BJ (cell line): ENCODE results near the gene CTAGE1. TPM values are rescaled to one million over a fixed set of nuclear protein-coding genes. Genes with fewer than 3 reads are reported as not detected.

Source experiments
- CTCF ChIA-PET: fragments of 350-600 bp; formaldehyde crosslinking; extraction: SDS; loops from one replicate; lab custom pipeline; 2021; ENCODE audit warnings: antibody characterized with exemption, inconsistent platforms; lab: Yijun Ruan, JAX
- POLR2A ChIA-PET: fragments of 300-600 bp; sonication (Branson Sonifier 250); formaldehyde crosslinking; extraction: SDS; loops from one replicate; lab custom pipeline; 2021; ENCODE audit warnings: antibody characterized with exemption; lab: Charles Lee
- DNase-seq: peaks from one replicate; pipeline ENCODE4 v3.0.0-alpha.2; 2011; ENCODE audit warnings: low read depth
- H3K27me3 ChIP-seq: 2 replicates; pipeline ENCODE4 v1.6.0; 2011; ENCODE audit warnings: low read length; ENCODE audit not compliant: control insufficient read depth, insufficient read depth
- H3K36me3 ChIP-seq: 2 replicates; pipeline ENCODE4 v1.5.1; 2011; ENCODE audit warnings: low read length; ENCODE audit not compliant: control insufficient read depth, insufficient read depth
- H3K4me3 ChIP-seq: 2 replicates; pipeline ENCODE4 v1.5.1; 2011; ENCODE audit warnings: low read depth, mild to moderate bottlenecking, control low read depth, low read length
- polyA plus RNA-seq: library from polyadenylated mRNA; depleted of rRNA; stranded (reverse); fragments of >200 nt; gene quantifications from 2 replicates; pipeline ENCODE4 v1.2.3, GENCODE V29; 2011
- TF ChIP-seq, protein P1 (sequence below): IDR thresholded peaks from 2 replicates; pipeline ENCODE4 v1.5.1; 2011; ENCODE audit warnings: low read depth, mild to moderate bottlenecking, control low read depth, inconsistent platforms, low read length, moderate library complexity; ENCODE audit not compliant: insufficient read depth

Gene CTAGE1
- polyA plus RNA-seq, 1 experiment: not detected

DNA sequence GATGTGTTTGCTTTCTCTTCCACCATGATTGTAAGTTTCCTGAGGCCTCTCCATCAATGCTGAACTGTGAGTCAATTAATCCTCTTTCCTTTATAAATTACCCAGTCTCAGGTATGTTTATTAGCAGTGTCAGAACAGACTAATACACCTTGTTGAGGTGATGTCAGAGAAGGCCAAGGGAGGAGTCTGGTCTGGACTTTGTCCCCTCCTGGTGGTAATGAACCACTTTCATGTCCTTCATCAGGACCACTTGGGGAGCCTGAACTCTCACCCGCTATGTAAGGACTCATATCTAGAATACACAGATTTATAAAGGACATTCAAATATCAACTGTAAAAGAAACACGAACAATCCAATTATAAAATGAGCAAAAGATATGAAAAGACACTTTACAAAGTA lies 2.9 kb upstream of the CTAGE1 start:
- no peaks in the 10 kb centered on the region for H3K27me3 ChIP-seq
- TF ChIP-seq, protein P1, sequence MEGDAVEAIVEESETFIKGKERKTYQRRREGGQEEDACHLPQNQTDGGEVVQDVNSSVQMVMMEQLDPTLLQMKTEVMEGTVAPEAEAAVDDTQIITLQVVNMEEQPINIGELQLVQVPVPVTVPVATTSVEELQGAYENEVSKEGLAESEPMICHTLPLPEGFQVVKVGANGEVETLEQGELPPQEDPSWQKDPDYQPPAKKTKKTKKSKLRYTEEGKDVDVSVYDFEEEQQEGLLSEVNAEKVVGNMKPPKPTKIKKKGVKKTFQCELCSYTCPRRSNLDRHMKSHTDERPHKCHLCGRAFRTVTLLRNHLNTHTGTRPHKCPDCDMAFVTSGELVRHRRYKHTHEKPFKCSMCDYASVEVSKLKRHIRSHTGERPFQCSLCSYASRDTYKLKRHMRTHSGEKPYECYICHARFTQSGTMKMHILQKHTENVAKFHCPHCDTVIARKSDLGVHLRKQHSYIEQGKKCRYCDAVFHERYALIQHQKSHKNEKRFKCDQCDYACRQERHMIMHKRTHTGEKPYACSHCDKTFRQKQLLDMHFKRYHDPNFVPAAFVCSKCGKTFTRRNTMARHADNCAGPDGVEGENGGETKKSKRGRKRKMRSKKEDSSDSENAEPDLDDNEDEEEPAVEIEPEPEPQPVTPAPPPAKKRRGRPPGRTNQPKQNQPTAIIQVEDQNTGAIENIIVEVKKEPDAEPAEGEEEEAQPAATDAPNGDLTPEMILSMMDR: no peak
- H3K36me3 ChIP-seq: no peaks in the 10 kb centered on the region
- CTCF ChIA-PET: no interaction called here
- no peak for DNase-seq
- POLR2A ChIA-PET: no interaction called here
- H3K4me3 ChIP-seq: no peak overlapping the region

DNA sequence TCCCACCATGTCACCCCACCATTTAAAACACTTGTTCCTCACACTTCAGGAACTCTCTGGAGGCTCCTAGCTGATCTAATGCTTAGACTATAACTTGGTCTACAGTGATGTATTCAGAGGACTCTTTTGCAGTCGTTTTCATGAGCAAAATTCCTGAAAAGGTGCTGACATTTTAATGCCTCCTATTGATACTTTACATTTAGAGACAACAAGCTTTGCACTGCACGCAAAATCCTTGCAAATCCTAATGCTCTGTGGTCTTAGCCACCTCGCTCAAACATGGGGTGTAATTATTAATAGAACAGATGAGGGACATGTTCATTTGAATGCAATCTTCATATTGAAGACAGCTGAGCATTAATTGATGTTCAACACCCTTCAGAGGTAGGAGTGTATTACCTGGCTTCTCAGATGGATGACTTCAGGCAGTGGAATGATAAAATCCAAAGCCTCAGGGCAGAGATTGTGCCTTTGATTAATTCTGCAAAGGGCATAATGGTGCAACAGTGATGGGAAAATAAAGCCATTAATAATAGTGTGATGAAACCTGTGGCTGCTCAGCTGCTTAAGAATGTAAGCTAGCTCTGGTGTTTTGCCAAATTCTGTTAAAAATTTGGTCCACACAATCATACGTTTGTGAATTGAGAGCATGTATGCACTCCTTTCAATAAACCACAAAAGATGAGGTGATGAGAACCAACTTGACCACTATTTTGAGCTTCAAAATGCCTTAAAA lies 5.4 kb downstream of the CTAGE1 start:
- CTCF ChIA-PET: interaction anchor here (0.6 to 1.6 kb wide), 5 partner anchors 9 to 150 kb away, joined by 3 to 4 read pairs (median 3); no protein-coding TSS in a partner anchor
- POLR2A ChIA-PET: no interaction called here
- no peak for DNase-seq
- TF ChIP-seq, protein P1: no peak
- H3K4me3 ChIP-seq: no peak overlapping the region
- peaks cover 1% of the 10 kb centered on the region; the same call in 1 of the 2 replicates for H3K27me3 ChIP-seq
- no peaks in the 10 kb centered on the region for H3K36me3 ChIP-seq

DNA sequence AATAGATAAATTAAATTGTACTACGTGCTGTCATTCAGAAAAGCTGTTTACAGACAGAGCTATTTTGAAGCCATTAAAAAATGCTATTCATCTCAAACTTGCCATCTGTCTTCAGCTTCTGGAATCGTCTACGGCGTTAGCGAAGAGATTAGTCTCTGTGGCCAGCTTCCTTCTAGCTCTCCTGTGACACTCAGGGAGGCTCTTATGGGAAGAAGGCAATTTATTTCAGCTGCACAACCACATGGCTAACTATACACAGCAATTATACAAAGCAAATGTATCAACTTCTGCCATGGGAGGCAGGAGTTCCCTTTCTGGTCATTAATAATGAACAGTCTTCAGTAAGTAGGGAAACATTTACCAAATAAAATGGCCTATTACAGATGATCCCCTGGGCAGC lies 6.3 kb downstream of the CTAGE1 start:
- Histone ChIP-seq H3K4me3 (no peak overlapping the region), H3K36me3 (no peaks in the 10 kb centered on the region), H3K27me3 (peaks cover 3% of the 10 kb centered on the region; the same call in 1 of the 2 replicates)
- no peak for DNase-seq
- TF ChIP-seq, protein P1: no peak
- POLR2A ChIA-PET: no interaction called here
- CTCF ChIA-PET: interaction anchor here (0.9 kb wide), 1 partner anchor 15 kb away, joined by 3 read pairs; no protein-coding TSS in a partner anchor

DNA sequence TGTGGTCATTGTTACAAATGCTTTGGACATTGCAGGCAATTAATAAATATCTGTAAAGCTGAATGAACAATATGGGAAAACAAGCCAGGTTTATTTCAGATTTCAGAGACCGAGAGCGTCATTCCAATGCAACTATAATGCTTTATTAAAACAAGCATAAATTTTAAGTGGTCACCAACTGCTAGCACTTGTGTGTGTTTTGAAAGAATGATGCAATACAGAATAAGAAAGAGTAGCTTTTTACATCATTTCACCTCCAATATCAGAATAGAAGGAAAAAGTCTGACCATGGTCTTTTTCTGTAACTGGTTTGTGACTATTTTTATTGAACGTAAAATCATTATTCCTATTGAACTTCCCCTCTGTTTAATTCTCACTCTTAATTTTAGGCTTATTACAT lies 7.6 kb downstream of the CTAGE1 start:
- TF ChIP-seq, protein P1: no peak
- Histone ChIP-seq H3K36me3 (no peaks in the 10 kb centered on the region), H3K4me3 (no peak overlapping the region), H3K27me3 (peaks cover 3% of the 10 kb centered on the region; the same call in 1 of the 2 replicates)
- ChIA-PET CTCF (interaction anchor here (1.9 kb wide), 1 partner anchor 8 kb away, joined by 6 read pairs; the partner anchor contains the start of gene CTAGE1), POLR2A (no interaction called here)
- no peak for DNase-seq

DNA sequence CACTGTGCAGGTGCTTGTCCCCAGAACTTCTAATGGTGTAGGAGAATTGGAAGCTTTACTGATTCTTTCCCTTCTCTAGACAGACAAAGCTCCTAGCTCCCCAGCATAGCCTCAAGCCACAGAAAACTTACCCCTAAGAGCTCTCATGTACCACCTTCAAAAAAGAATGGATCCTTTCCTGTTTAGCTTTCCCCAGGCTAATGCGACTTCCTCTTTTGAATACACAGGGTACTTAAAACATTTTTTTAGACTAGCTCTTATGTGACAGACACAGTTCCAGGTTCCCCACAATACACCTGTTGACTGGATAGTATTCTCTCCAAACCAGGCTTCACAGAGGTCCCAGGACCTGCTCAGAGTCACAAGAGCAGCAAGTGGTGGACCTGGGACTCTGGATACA lies 8.3 kb downstream of the CTAGE1 start:
- DNase-seq: no peak
- TF ChIP-seq, protein P1: no peak
- no peaks in the 10 kb centered on the region for H3K36me3 ChIP-seq
- peaks cover 3% of the 10 kb centered on the region; the same call in 1 of the 2 replicates for H3K27me3 ChIP-seq
- H3K4me3 ChIP-seq: no peak overlapping the region
- POLR2A ChIA-PET: no interaction called here
- CTCF ChIA-PET: interaction anchor here (1.9 kb wide), 1 partner anchor 9 kb away, joined by 6 read pairs; the partner anchor contains the start of gene CTAGE1
